ENCODE data around the gene REEP6. TPM values are rescaled to one million over a fixed set of nuclear protein-coding genes. Genes with fewer than 3 reads are reported as not detected.

Gene REEP6
- total RNA-seq, 1 experiment from 2014 or later, result 9.2 TPM

DNA sequence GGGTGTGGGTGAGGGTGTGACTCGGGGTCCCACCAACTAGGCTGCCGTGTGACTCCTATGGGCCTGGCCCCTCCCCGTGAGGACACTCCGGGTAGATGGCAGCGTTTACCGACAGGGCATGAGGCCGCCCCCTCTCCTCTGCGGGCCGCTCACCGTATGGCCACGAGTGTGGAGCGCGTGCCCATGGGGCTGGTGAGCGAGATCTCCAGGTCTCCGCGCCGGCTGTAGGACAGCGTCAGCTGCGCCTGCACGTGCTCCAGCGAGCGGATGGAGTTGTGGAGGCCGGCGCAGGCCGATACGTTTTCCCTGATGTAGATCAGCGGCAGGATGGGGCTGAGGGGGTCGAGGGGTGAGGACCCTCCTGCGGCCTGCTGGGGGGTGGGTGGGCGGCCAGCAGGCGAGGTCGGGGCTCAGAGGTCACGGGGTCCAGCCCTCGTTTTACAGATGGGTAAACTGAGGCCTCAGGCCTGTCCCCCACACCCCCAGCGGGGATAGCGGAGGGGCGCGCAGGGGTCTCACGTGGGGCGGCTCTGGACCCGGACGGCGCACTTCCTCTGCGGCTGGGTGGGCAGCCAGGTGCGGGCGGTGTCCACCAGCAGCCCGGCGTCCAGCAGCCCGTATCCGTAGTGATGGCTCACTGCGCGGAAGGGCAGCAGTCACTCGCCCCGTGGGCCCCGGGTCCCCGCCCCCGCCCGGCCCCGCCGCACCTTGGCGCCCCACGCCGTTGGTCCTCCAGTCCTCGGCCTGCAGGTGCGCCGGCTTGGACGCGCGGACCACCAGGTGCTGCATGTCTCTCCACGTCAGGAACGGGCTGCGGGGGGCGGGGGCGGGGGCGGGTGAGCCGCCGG lies 7.6 kb upstream of the REEP6 start:
- DNase-seq (ENCODE audit: low read depth, low spot score), result no peak
- no peak overlapping the region for H3K27ac ChIP-seq (ENCODE audit: low read length)
- no peaks in the 10 kb centered on the region for H3K4me1 ChIP-seq (ENCODE audit: control insufficient read depth, insufficient read depth, low read length)
- H3K9me3 ChIP-seq (ENCODE audit: control insufficient read depth, insufficient read depth, low read depth, low read length), result no peaks in the 10 kb centered on the region
- no peaks in the 10 kb centered on the region for H3K27me3 ChIP-seq (ENCODE audit: control insufficient read depth, insufficient read depth, low read length)
- no TSS peak for BruUV-seq (replicated peaks)
- in situ Hi-C loops (cut with HindIII; ENCODE audit: low pct_unique_long_range_greater_than_20kb, low sequenced_read_pairs), result no loop called here
- ChIA-PET POLR2A (no interaction called here), CTCF (no interaction called here)
- H3K36me3 ChIP-seq (ENCODE audit: control insufficient read depth, insufficient read depth, low read length), result no peaks in the 10 kb centered on the region; the same call in 1 of the 2 replicates
- intact Hi-C loops (cut with micrococcal nuclease; ENCODE audit: unreplicated experiment), result no loop called here
- no peak overlapping the region for H3K4me3 ChIP-seq (ENCODE audit: low read depth in 2 of 2, low read length in 2 of 2)
- ATAC-seq, result no peak
- TF ChIP-seq TCF7L2 (IDR thresholded peaks at IDR 0.05; ENCODE audit: low read depth, low read length) (no peak), POLR2AphosphoS5 (IDR thresholded peaks at IDR 0.05; ENCODE audit: low read depth, low read length) (no peak), SIN3A (IDR thresholded peaks at IDR 0.05; ENCODE audit: borderline replicate concordance, insufficient read depth, low read depth, low read length) (no peak)
- TF ChIP-seq, protein P1, sequence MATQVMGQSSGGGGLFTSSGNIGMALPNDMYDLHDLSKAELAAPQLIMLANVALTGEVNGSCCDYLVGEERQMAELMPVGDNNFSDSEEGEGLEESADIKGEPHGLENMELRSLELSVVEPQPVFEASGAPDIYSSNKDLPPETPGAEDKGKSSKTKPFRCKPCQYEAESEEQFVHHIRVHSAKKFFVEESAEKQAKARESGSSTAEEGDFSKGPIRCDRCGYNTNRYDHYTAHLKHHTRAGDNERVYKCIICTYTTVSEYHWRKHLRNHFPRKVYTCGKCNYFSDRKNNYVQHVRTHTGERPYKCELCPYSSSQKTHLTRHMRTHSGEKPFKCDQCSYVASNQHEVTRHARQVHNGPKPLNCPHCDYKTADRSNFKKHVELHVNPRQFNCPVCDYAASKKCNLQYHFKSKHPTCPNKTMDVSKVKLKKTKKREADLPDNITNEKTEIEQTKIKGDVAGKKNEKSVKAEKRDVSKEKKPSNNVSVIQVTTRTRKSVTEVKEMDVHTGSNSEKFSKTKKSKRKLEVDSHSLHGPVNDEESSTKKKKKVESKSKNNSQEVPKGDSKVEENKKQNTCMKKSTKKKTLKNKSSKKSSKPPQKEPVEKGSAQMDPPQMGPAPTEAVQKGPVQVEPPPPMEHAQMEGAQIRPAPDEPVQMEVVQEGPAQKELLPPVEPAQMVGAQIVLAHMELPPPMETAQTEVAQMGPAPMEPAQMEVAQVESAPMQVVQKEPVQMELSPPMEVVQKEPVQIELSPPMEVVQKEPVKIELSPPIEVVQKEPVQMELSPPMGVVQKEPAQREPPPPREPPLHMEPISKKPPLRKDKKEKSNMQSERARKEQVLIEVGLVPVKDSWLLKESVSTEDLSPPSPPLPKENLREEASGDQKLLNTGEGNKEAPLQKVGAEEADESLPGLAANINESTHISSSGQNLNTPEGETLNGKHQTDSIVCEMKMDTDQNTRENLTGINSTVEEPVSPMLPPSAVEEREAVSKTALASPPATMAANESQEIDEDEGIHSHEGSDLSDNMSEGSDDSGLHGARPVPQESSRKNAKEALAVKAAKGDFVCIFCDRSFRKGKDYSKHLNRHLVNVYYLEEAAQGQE (IDR thresholded peaks at IDR 0.05; ENCODE audit: insufficient read depth in 1 of 2, low read depth in 2 of 2, low read length in 1 of 2), result no peak
- TF ChIP-seq, protein P2, sequence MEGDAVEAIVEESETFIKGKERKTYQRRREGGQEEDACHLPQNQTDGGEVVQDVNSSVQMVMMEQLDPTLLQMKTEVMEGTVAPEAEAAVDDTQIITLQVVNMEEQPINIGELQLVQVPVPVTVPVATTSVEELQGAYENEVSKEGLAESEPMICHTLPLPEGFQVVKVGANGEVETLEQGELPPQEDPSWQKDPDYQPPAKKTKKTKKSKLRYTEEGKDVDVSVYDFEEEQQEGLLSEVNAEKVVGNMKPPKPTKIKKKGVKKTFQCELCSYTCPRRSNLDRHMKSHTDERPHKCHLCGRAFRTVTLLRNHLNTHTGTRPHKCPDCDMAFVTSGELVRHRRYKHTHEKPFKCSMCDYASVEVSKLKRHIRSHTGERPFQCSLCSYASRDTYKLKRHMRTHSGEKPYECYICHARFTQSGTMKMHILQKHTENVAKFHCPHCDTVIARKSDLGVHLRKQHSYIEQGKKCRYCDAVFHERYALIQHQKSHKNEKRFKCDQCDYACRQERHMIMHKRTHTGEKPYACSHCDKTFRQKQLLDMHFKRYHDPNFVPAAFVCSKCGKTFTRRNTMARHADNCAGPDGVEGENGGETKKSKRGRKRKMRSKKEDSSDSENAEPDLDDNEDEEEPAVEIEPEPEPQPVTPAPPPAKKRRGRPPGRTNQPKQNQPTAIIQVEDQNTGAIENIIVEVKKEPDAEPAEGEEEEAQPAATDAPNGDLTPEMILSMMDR (IDR thresholded peaks at IDR 0.05), result no peak

DNA sequence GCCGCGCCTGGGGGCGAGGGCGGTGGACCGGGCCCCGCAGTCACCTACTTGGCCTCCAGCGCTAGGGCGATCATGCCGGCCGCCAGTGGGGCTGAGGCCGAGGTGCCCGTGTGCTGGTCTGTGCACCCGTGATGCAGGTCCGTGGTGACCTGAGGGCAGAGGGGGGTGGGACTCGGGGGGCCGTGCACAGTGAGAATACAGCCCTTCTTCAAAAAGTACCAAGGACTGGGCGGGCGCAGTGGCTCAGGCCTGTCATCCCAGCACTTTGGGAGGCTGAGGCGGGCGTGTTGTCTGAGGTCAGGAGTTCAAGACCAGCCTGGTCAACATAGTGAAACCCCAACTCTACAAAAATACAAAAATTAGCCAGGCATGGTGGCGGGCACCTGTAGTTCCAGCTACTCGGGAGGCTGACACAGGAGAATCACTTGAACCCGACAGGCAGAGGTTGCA lies 7.0 kb upstream of the REEP6 start:
- intact Hi-C loops (cut with micrococcal nuclease; ENCODE audit: unreplicated experiment), result no loop called here
- no TSS peak for BruUV-seq (replicated peaks)
- POLR2A ChIA-PET, result no interaction called here
- CTCF ChIA-PET, result no interaction called here
- in situ Hi-C loops (cut with HindIII; ENCODE audit: low pct_unique_long_range_greater_than_20kb, low sequenced_read_pairs), result no loop called here
- Histone ChIP-seq H3K9me3 (ENCODE audit: control insufficient read depth, insufficient read depth, low read depth, low read length) (no peaks in the 10 kb centered on the region), H3K27ac (ENCODE audit: low read length) (no peak overlapping the region), H3K36me3 (ENCODE audit: control insufficient read depth, insufficient read depth, low read length) (no peaks in the 10 kb centered on the region), H3K4me3 (ENCODE audit: low read depth in 2 of 2, low read length in 2 of 2) (no peak overlapping the region), H3K27me3 (ENCODE audit: control insufficient read depth, insufficient read depth, low read length) (no peaks in the 10 kb centered on the region), H3K4me1 (ENCODE audit: control insufficient read depth, insufficient read depth, low read length) (no peaks in the 10 kb centered on the region)
- TF ChIP-seq, protein P1 (IDR thresholded peaks at IDR 0.05; ENCODE audit: insufficient read depth in 1 of 2, low read depth in 2 of 2, low read length in 1 of 2), result no peak
- no peak for TF ChIP-seq SIN3A (IDR thresholded peaks at IDR 0.05; ENCODE audit: borderline replicate concordance, insufficient read depth, low read depth, low read length)
- no peak for TF ChIP-seq POLR2AphosphoS5 (IDR thresholded peaks at IDR 0.05; ENCODE audit: low read depth, low read length)
- no peak for TF ChIP-seq TCF7L2 (IDR thresholded peaks at IDR 0.05; ENCODE audit: low read depth, low read length)
- TF ChIP-seq, protein P2 (IDR thresholded peaks at IDR 0.05), result no peak
- no peak for ATAC-seq
- DNase-seq (ENCODE audit: low read depth, low spot score), result no peak

Data from Panc1 (cell line).